ENCODE data around the gene PDE3A.

GRCh38 chr12:20487519-20487918, 119.2 kb downstream of the PDE3A start:
- TF ChIP-seq, protein P1, sequence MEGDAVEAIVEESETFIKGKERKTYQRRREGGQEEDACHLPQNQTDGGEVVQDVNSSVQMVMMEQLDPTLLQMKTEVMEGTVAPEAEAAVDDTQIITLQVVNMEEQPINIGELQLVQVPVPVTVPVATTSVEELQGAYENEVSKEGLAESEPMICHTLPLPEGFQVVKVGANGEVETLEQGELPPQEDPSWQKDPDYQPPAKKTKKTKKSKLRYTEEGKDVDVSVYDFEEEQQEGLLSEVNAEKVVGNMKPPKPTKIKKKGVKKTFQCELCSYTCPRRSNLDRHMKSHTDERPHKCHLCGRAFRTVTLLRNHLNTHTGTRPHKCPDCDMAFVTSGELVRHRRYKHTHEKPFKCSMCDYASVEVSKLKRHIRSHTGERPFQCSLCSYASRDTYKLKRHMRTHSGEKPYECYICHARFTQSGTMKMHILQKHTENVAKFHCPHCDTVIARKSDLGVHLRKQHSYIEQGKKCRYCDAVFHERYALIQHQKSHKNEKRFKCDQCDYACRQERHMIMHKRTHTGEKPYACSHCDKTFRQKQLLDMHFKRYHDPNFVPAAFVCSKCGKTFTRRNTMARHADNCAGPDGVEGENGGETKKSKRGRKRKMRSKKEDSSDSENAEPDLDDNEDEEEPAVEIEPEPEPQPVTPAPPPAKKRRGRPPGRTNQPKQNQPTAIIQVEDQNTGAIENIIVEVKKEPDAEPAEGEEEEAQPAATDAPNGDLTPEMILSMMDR (IDR thresholded peaks at IDR 0.05) = no peak
- TF ChIP-seq POLR2AphosphoS5 (IDR thresholded peaks at IDR 0.05) = no peak

All from breast epithelium (tissue), 3 donors.